ENCODE measurements around the gene TRPT1. TPM values are rescaled to one million over a fixed set of nuclear protein-coding genes. Genes with fewer than 3 reads are reported as not detected.

The TRPT1 gene
- total RNA-seq, 1 donor from 2014 or later, result 27.7 TPM

- Histone ChIP-seq H3K27ac (no peak overlapping the region), H3K9me3 (no peaks in the 10 kb centered on the region), H3K4me1 (peaks cover 27% of the 10 kb centered on the region), H3K4me3 (no peak overlapping the region), H3K27me3 (no peaks in the 10 kb centered on the region), H3K36me3 (peaks cover 0 to 2% of the 10 kb centered on the region in 2 donors)
- intact Hi-C loops (cut with DNase I), result loop anchor here (5.0 kb wide), 1 partner anchor 88 kb away; no protein-coding TSS in a partner anchor
- DNase-seq (ENCODE audit: extremely low spot score in 2 of 2), result no peak
- TF ChIP-seq POLR2A (IDR thresholded peaks at IDR 0.05), result no peak
- TF ChIP-seq POLR2AphosphoS5 (IDR thresholded peaks at IDR 0.05; ENCODE audit: insufficient read depth in 1 of 2, low read depth in 1 of 2), result no peak
- TF ChIP-seq, protein P1, sequence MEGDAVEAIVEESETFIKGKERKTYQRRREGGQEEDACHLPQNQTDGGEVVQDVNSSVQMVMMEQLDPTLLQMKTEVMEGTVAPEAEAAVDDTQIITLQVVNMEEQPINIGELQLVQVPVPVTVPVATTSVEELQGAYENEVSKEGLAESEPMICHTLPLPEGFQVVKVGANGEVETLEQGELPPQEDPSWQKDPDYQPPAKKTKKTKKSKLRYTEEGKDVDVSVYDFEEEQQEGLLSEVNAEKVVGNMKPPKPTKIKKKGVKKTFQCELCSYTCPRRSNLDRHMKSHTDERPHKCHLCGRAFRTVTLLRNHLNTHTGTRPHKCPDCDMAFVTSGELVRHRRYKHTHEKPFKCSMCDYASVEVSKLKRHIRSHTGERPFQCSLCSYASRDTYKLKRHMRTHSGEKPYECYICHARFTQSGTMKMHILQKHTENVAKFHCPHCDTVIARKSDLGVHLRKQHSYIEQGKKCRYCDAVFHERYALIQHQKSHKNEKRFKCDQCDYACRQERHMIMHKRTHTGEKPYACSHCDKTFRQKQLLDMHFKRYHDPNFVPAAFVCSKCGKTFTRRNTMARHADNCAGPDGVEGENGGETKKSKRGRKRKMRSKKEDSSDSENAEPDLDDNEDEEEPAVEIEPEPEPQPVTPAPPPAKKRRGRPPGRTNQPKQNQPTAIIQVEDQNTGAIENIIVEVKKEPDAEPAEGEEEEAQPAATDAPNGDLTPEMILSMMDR (IDR thresholded peaks at IDR 0.05), result no peak
These were observed 17.0 kb downstream of the TRPT1 start for GRCh38 chr11:64208796-64209562.

GRCh38 chr11:64208086-64208795 is 17.7 kb downstream of the TRPT1 start:
- intact Hi-C loops (cut with DNase I), result loop anchor here (5.0 kb wide), 1 partner anchor 89 kb away; no protein-coding TSS in a partner anchor

DNA sequence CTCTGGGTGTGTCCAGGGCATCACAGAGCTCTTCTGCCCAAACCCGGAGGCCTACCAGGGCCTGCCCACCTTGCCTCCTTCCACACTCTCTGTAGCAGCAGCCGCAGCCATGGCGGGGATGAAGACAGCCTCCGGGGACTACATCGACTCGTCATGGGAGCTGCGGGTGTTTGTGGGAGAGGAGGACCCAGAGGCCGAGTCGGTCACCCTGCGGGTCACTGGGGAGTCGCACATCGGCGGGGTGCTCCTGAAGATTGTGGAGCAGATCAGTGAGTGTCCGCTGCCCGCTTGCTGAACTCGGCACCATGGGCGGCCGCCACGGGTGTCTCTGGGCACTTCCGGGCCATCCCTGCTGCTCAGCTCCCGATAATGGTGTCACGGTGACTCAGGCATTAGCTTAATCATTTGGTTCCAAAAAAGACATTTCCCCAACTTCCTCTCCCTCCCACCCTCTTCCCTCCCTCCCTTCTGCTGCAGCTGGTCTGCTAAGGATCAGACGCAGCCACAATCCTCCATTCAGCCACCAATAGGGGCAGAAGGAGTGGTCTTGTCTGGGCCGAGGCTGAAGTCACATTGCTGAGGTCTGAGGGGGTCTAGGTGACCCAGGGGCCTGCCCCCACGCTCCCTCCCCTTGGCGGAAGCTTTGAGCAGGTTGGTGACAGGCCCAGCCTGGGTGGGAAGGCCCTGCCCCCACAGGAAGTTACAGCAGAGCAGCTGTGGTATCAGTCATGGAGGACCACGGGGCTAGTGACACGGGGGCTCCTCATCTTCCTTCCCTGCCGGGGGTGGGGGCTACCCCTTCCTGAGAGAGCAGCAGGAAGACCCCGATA is 18.5 kb downstream of the TRPT1 start:
- H3K4me3 ChIP-seq, result peak overlapping the region; percentile 27 to 40
- H3K36me3 ChIP-seq, result peaks cover 0 to 17% of the 10 kb centered on the region in 2 donors
- TF ChIP-seq, protein P1 (IDR thresholded peaks at IDR 0.05), result peak in 1 of 3 experiments; percentile 17
- TF ChIP-seq POLR2A (IDR thresholded peaks at IDR 0.05) (no peak), POLR2AphosphoS5 (IDR thresholded peaks at IDR 0.05; ENCODE audit: insufficient read depth in 1 of 2, low read depth in 1 of 2) (peak in 1 of 2 donors; percentile 77)
- H3K9me3 ChIP-seq, result no peaks in the 10 kb centered on the region
- no peak for DNase-seq (ENCODE audit: extremely low spot score in 2 of 2)
- H3K27me3 ChIP-seq, result no peaks in the 10 kb centered on the region
- intact Hi-C loops (cut with DNase I), result loop anchor here (5.0 kb wide), 1 partner anchor 90 kb away; no protein-coding TSS in a partner anchor
- H3K4me1 ChIP-seq, result peaks cover 27% of the 10 kb centered on the region
- peak overlapping the region; percentile 76 for H3K27ac ChIP-seq

More at GRCh38 chr11:64208086-64208795, 17.7 kb downstream of the TRPT1 start:
- Histone ChIP-seq H3K36me3 (peaks cover 0 to 9% of the 10 kb centered on the region in 2 donors), H3K9me3 (no peaks in the 10 kb centered on the region), H3K4me1 (peaks cover 27% of the 10 kb centered on the region), H3K27ac (peak overlapping the region; percentile 76), H3K27me3 (no peaks in the 10 kb centered on the region), H3K4me3 (peak overlapping the region; percentile 27 to 40)
- DNase-seq (ENCODE audit: extremely low spot score in 2 of 2), result no peak
- peak in 1 of 2 donors; percentile 1 for TF ChIP-seq POLR2AphosphoS5 (IDR thresholded peaks at IDR 0.05; ENCODE audit: insufficient read depth in 1 of 2, low read depth in 1 of 2)
- no peak for TF ChIP-seq POLR2A (IDR thresholded peaks at IDR 0.05)

DNA sequence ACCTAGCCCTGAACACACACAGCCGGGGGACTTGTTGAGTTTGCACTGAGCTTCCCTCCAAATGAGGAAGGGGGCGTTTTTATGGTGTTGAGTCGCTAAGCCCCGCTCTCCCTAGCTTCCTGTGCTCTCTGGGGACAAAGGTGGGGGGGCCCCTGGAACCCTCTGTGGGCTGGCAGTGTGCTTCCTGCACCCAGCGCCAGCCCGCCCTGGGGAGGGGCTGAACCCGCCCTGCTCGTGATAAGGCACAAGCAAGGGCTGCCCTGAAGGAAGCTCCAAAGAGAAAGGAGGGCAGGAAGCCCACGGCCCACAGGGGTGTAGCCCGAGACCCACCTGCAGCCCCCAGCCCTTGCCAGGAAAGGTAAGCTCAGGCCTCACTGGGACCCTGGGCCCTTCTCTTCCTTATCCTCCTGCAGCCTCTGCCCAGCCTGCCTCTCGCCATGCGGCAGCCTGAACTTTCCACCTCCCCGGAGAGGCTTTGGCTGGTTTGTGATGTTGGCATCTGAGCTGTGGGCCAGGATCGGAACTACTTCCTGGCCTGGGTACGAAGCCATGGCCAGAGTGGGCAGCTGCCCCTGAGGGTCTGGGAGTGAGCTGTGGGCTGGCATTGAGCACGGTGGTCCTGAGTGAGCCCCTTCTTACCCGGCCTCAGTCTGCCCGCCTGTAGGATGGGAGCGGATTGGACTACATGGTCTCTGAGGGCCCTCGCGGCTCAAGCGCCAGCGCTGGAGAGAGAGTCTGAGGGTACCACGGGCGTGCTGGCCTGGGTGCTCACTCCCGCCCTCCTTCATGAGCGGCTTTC is 19.3 kb downstream of the TRPT1 start, which contains the start of gene FERMT3:
TSS of gene FERMT3 (plus strand) at position 265 of the 799 bp plus-strand sequence. CDS start 644 bp downstream, outside the sequence.
- no peak for DNase-seq (ENCODE audit: extremely low spot score in 2 of 2)
- Histone ChIP-seq H3K4me1 (peaks cover 27% of the 10 kb centered on the region), H3K27ac (peak within 1 kb of the TSS; percentile 76), H3K27me3 (no peaks in the 10 kb centered on the region), H3K9me3 (no peaks in the 10 kb centered on the region), H3K36me3 (peaks cover 0 to 25% of the 10 kb centered on the region in 2 donors), H3K4me3 (peak within 1 kb of the TSS; percentile 27 to 40)
- TF ChIP-seq POLR2A (IDR thresholded peaks at IDR 0.05) (no peak), POLR2AphosphoS5 (IDR thresholded peaks at IDR 0.05; ENCODE audit: insufficient read depth in 1 of 2, low read depth in 1 of 2) (peak in 1 of 2 donors; percentile 9)
- intact Hi-C loops (cut with DNase I), result loop anchor here (5.0 kb wide), 1 partner anchor 91 kb away; no protein-coding TSS in a partner anchor

DNA sequence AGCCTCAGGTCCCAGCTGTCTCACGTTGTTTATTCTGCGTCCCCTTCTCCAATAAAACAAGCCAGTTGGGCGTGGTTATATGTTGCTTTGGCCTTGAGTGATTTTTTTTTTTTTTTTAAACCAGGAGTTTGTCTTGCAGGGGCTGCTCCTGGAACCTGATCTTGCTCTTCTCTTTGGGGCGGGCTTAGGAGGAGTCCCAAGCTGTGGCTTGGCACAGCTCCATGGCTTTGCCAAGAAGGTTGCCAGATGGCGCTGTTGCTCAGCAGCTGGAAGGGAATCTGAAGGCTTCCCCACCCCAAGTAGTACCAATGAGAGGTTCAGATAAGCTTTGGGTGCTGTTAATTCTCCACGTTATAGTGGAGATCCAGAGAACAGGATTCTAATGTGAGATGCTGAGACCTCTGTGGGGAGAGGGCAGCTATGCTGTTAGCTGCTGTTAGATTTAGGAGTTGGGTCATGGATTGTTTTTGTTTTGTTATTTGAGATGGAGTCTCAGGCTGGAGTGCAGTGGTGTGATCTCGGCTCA is 21.5 kb downstream of the TRPT1 start:
- Histone ChIP-seq H3K9me3 (no peaks in the 10 kb centered on the region), H3K4me1 (peaks cover 27% of the 10 kb centered on the region), H3K27ac (peak overlapping the region; percentile 36), H3K4me3 (no peak overlapping the region), H3K36me3 (peaks cover 0 to 47% of the 10 kb centered on the region in 2 donors), H3K27me3 (no peaks in the 10 kb centered on the region)
- no peak for DNase-seq (ENCODE audit: extremely low spot score in 2 of 2)
- intact Hi-C loops (cut with DNase I), result no loop called here
- TF ChIP-seq, protein P1 (IDR thresholded peaks at IDR 0.05), result peak; percentile 50 to 71 (median 65)
- TF ChIP-seq POLR2AphosphoS5 (IDR thresholded peaks at IDR 0.05; ENCODE audit: insufficient read depth in 1 of 2, low read depth in 1 of 2) (peak in 1 of 2 donors; percentile 87), POLR2A (IDR thresholded peaks at IDR 0.05) (no peak)
